Fibroblast of lung (primary cell): Measurements from ENCODE around the gene ITFG1.

Experiments
- EZH2 ChIP-seq: IDR thresholded peaks from 2 replicates; pipeline ENCODE4 v1.5.1; 2012; ENCODE audit warnings: low read length, control low read depth, mild to moderate bottlenecking; ENCODE audit errors: missing control alignments
- TF ChIP-seq, protein P1 (sequence below), 2 donors: IDR thresholded peaks in 1 of 2; conservative IDR thresholded peaks in 1 of 2; 1 replicate in 1 of 2; 2 replicates in 1 of 2; pipeline ENCODE4 v1.5.1; 2011 to 2012; ENCODE audit warnings: low read length in 2 of 2, control low read depth in 1 of 2, inconsistent platforms in 1 of 2, low read depth in 1 of 2, mild to moderate bottlenecking in 1 of 2

GRCh38 chr16:47109361-47109760 lies 351.5 kb downstream of the ITFG1 start:
- TF ChIP-seq, protein P1, sequence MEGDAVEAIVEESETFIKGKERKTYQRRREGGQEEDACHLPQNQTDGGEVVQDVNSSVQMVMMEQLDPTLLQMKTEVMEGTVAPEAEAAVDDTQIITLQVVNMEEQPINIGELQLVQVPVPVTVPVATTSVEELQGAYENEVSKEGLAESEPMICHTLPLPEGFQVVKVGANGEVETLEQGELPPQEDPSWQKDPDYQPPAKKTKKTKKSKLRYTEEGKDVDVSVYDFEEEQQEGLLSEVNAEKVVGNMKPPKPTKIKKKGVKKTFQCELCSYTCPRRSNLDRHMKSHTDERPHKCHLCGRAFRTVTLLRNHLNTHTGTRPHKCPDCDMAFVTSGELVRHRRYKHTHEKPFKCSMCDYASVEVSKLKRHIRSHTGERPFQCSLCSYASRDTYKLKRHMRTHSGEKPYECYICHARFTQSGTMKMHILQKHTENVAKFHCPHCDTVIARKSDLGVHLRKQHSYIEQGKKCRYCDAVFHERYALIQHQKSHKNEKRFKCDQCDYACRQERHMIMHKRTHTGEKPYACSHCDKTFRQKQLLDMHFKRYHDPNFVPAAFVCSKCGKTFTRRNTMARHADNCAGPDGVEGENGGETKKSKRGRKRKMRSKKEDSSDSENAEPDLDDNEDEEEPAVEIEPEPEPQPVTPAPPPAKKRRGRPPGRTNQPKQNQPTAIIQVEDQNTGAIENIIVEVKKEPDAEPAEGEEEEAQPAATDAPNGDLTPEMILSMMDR (conservative IDR thresholded peaks at IDR 0.05 in 1 of 2, IDR thresholded peaks at IDR 0.05 in 1 of 2; ENCODE audit: low read depth in 1 of 2, low read length in 2 of 2) = no peak
- TF ChIP-seq EZH2 = no peak
